GM12874 (cell line): ENCODE measurements around the gene EDN1.

ENCODE experiments used
- CTCF ChIP-seq: IDR thresholded peaks from 2 replicates; pipeline ENCODE4 v1.5.1; 2011; ENCODE audit warnings: low read depth, mild to moderate bottlenecking, control low read depth, low read length, moderate library complexity; ENCODE audit not compliant: insufficient read depth

EDN1 gene

GRCh38 chr6:12270551-12271230 is 19.5 kb upstream of the EDN1 start:
- TF ChIP-seq CTCF, result no peak

- TF ChIP-seq CTCF, result no peak
Observed at GRCh38 chr6:12271594-12271993, 18.6 kb upstream of the EDN1 start.

- no peak for TF ChIP-seq CTCF
Observed at GRCh38 chr6:12271997-12272396, 18.2 kb upstream of the EDN1 start.

GRCh38 chr6:12275107-12275506 is 15.1 kb upstream of the EDN1 start:
- TF ChIP-seq CTCF, result no peak

GRCh38 chr6:12276930-12277315 is 13.2 kb upstream of the EDN1 start:
- TF ChIP-seq CTCF, result no peak

GRCh38 chr6:12277386-12277785 is 12.8 kb upstream of the EDN1 start:
- no peak for TF ChIP-seq CTCF

- TF ChIP-seq CTCF, result no peak
Observed at GRCh38 chr6:12278915-12279314, 11.2 kb upstream of the EDN1 start.
